GM12878 (cell line): Measurements from ENCODE around the gene RYR2. TPM values are rescaled to one million over a fixed set of nuclear protein-coding genes. Genes with fewer than 3 reads are reported as not detected.

Experiments
- ATAC-seq: fragments of 200-7000 bp; cut with Tn5 transposase; 3 replicates; pipeline ENCODE4 v1.9.1; 2020; ENCODE audit warnings: mild to moderate bottlenecking, moderate library complexity
- BruUV-seq: library from RNA; stranded (reverse); fragments of 400-500 nt; replicated peaks from 2 replicates; lab custom pipeline; 2021; lab: Mats Ljungman, UMichigan
- CTCF ChIA-PET: fragments of 300-600 bp; sonication (Branson Sonifier 250); formaldehyde crosslinking; extraction: SDS; loops from one replicate; lab custom pipeline; 2021; ENCODE audit warnings: inconsistent platforms; lab: Yijun Ruan, JAX
- POLR2A ChIA-PET: fragments of 350-600 bp; formaldehyde crosslinking; extraction: SDS; loops from one replicate; lab custom pipeline; 2021; ENCODE audit warnings: inconsistent platforms; lab: Charles Lee
- RAD21 ChIA-PET: fragments of 300-600 bp; sonication (Branson Sonifier 250); formaldehyde crosslinking; loops from one replicate; lab custom pipeline; 2023; ENCODE audit warnings: antibody characterized with exemption; ENCODE audit not compliant: unreplicated experiment; lab: Charles Lee
- SMC1A ChIA-PET: fragments of 300-600 bp; sonication (Branson Sonifier 250); formaldehyde crosslinking; loops from one replicate; lab custom pipeline; 2023; ENCODE audit not compliant: unreplicated experiment, uncharacterized antibody; lab: Charles Lee
- DNase-seq: peaks from one replicate; pipeline ENCODE4 v3.0.0-alpha.2; 2011; ENCODE audit warnings: low read depth, low spot score
- FAIRE-seq: peaks from 3 replicates; lab custom pipeline; 2011; peaks lifted over from hg19 to GRCh38; lab: Jason Lieb, UNC
- H2AFZ ChIP-seq: 2 replicates; pipeline ENCODE4 v1.6.0; 2011; ENCODE audit warnings: low read depth, low read length, control low read depth; ENCODE audit not compliant: control insufficient read depth
- H3K27ac ChIP-seq: 2 replicates; pipeline ENCODE4 v1.5.1; 2011; ENCODE audit warnings: control low read depth; ENCODE audit not compliant: control insufficient read depth, insufficient read depth
- H3K27me3 ChIP-seq, 2 experiments: replicated peaks in 1 of 2; 2 replicates each; pipeline versions ENCODE4 v1.6.0 to v1.6.1; 2011; ENCODE audit warnings: low read length in 1 of 2; ENCODE audit not compliant: control insufficient read depth in 2 of 2, insufficient read depth in 2 of 2
- H3K36me3 ChIP-seq, 2 experiments: 2 replicates each; pipeline ENCODE4 v1.5.1; 2011; ENCODE audit warnings: low read length in 1 of 2; ENCODE audit not compliant: control insufficient read depth in 2 of 2, insufficient read depth in 2 of 2
- H3K4me1 ChIP-seq: 2 replicates; pipeline ENCODE4 v1.6.1; 2011; ENCODE audit warnings: mild to moderate bottlenecking, low read length, moderate library complexity, mixed read lengths; ENCODE audit not compliant: control insufficient read depth, insufficient read depth
- H3K4me2 ChIP-seq: 2 replicates; pipeline ENCODE4 v1.6.0; 2011; ENCODE audit warnings: control low read depth; ENCODE audit not compliant: control insufficient read depth, insufficient read depth
- H3K4me3 ChIP-seq: fragments of 200-600 bp; sonication (generic); 2 replicates; pipeline ENCODE4 v1.5.1; 2016
- H3K79me2 ChIP-seq: 2 replicates; pipeline ENCODE4 v1.6.0; 2011; ENCODE audit warnings: low read length; ENCODE audit not compliant: control insufficient read depth, insufficient read depth
- H3K9ac ChIP-seq: 2 replicates; pipeline ENCODE4 v1.8.0; 2011; ENCODE audit warnings: low read length, control low read depth, mixed read lengths; ENCODE audit not compliant: control insufficient read depth, insufficient read depth
- H3K9me3 ChIP-seq: replicated peaks from 3 replicates; pipeline ENCODE4 v1.5.1; 2011; ENCODE audit warnings: mild to moderate bottlenecking, low read length; ENCODE audit not compliant: control insufficient read depth, insufficient read depth
- H4K20me1 ChIP-seq: 2 replicates; pipeline ENCODE4 v1.6.0; 2011; ENCODE audit not compliant: control insufficient read depth, insufficient read depth
- CREB1 ChIP-seq: IDR thresholded peaks from 2 replicates; pipeline ENCODE4 v1.6.1; 2012; ENCODE audit warnings: low read depth, mild to moderate bottlenecking, inconsistent platforms
- ETV6 ChIP-seq, 2 experiments: fragments of 450-650 bp in 1 of 2; IDR thresholded peaks in 1 of 2; conservative IDR thresholded peaks in 1 of 2; 2 replicates each; pipeline ENCODE4 v1.6.1; 2014; ENCODE audit warnings: antibody characterized with exemption in 1 of 2, borderline replicate concordance in 1 of 2, low read depth in 1 of 2, mild to moderate bottlenecking in 1 of 2, moderate library complexity in 1 of 2
- NR2C1 ChIP-seq: fragments of 450-650 bp; IDR thresholded peaks from 2 replicates; pipeline ENCODE4 v1.6.1; 2017; ENCODE audit warnings: antibody characterized with exemption, mild to moderate bottlenecking, moderate library complexity
- NR2C2 ChIP-seq: IDR thresholded peaks from 2 replicates; pipeline ENCODE4 v1.6.1; 2011; ENCODE audit warnings: borderline replicate concordance, low read depth; ENCODE audit not compliant: control insufficient read depth, insufficient read length
- POU2F2 ChIP-seq: IDR thresholded peaks from 3 replicates; pipeline ENCODE4 v1.6.1; 2011; ENCODE audit warnings: low read depth, mild to moderate bottlenecking, low read length, borderline replicate concordance
- SMC3 ChIP-seq: IDR thresholded peaks from 2 replicates; pipeline ENCODE4 v1.6.1; 2011; ENCODE audit warnings: low read length, improper control_type of control experiment, borderline replicate concordance
- WGBS: methylation state at CpG from one replicate; pipeline ENCODE4 v1.1.6; 2016; ENCODE audit warnings: low lambda C conversion rate; ENCODE audit not compliant: insufficient replicate concordance, insufficient coverage; ENCODE audit errors: missing lambda C conversion rate; 5-methylcytosine and 5-hydroxymethylcytosine counted together
- in situ Hi-C: fragments of 300-500 bp; cut with MboI; formaldehyde crosslinking; loops from 9 replicates; pipeline ENCODE4 v1.14.3; 2018; ENCODE audit warnings: mixed read lengths
- intact Hi-C: fragments of 100-400 bp; cut with micrococcal nuclease; formaldehyde crosslinking; loops from one replicate; pipeline ENCODE4 v1.14.2; 2022; ENCODE audit not compliant: unreplicated experiment
- polyA plus RNA-seq, 11 experiments: library from polyadenylated mRNA; depleted of rRNA in 4 of 11; unstranded in 6 of 11; stranded (reverse) in 5 of 11; fragments of >200 nt; fragmentation: Nextera tagmentation in 4 of 11; fragmentation: Illumina TruSeq in 1 of 11; extraction: Ambion mirVana in 4 of 11; extraction: Trizol in 1 of 11; gene quantifications; 1 replicate in 1 of 11; 2 replicates in 10 of 11; pipeline versions ENCODE4 v1.2.1 to v1.2.3, GENCODE V29; 2011 to 2016; ENCODE audit warnings: inconsistent platforms in 2 of 11, missing spikeins in 2 of 11, low read depth in 1 of 11
- total RNA-seq, 4 experiments: library from RNA; depleted of rRNA in 3 of 4; stranded (reverse); fragments of >200 nt in 3 of 4; fragmentation: Illumina TruSeq in 1 of 4; extraction: Trizol in 1 of 4; gene quantifications; 2 replicates each; pipeline versions ENCODE4 v1.2.1 to v1.2.3, GENCODE V29; 2013 to 2021
- TF ChIP-seq, protein P1 (sequence below): fragments of 450-650 bp; formaldehyde crosslinking; IDR thresholded peaks from 2 replicates; pipeline ENCODE4 v1.4.0; 2020; ENCODE audit warnings: mild to moderate bottlenecking, moderate library complexity
- TF ChIP-seq, protein P2 (sequence below): IDR thresholded peaks from 2 replicates; pipeline ENCODE4 v1.6.1; 2011; ENCODE audit warnings: borderline replicate concordance, low read depth, mild to moderate bottlenecking, moderate library complexity, mixed read lengths, low read length; ENCODE audit not compliant: insufficient read depth; ENCODE audit errors: extremely low read length
- TF ChIP-seq, protein P3 (sequence below): fragments of 450-650 bp; IDR thresholded peaks from 2 replicates; pipeline ENCODE4 v1.6.1; 2017; ENCODE audit warnings: mild to moderate bottlenecking
- TF ChIP-seq, protein P4 (sequence below): fragments of 450-650 bp; IDR thresholded peaks from 2 replicates; pipeline ENCODE4 v1.6.1; 2014; ENCODE audit warnings: mild to moderate bottlenecking

RYR2 gene
- total and polyA plus RNA-seq, 10 of the 15 experiments (the other 5 are each of a cell fraction or from before 2014, with no cell fraction given), result 0.01 to 0.04 TPM; not detected in 8

DNA sequence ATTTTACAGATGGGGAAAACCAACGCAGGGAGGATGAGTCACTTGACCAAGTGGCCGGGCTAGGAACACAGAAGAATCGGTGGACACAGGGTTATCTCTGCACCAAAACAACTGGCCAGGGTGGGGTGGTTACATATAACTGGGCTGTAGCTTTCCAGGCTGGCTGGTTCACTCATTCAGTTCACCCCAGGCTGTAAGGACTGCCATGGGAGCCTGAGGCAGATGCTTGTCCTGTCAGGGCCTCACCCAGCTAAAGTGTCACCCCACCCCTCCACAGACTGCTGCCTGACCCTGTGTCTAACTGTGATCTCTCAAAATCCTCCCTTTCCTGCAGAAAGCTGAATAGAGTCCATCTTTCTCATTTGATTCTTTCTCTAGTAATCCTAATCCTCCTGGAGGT, 387.3 kb downstream of the RYR2 start:
- ATAC-seq (no peak), DNase-seq (no peak), FAIRE-seq (no peak)
- ChIA-PET RAD21 (no interaction called here), SMC1A (no interaction called here), POLR2A (no interaction called here), CTCF (no interaction called here)
- 4% methylated on average over 3 of the region's 3 CpGs for WGBS
- H3K27me3 ChIP-seq, result no peaks in the 10 kb centered on the region
- in situ Hi-C loops (no loop called here), intact Hi-C loops (no loop called here)
- BruUV-seq, result no TSS peak
- H3K36me3 ChIP-seq, result no peaks in the 10 kb centered on the region
- no peaks in the 10 kb centered on the region for H3K9me3 ChIP-seq
- no peak overlapping the region for H3K27ac ChIP-seq
- no peak overlapping the region for H3K4me2 ChIP-seq
- TF ChIP-seq SMC3, result no peak
- no peak for TF ChIP-seq CREB1
- TF ChIP-seq, protein P1, sequence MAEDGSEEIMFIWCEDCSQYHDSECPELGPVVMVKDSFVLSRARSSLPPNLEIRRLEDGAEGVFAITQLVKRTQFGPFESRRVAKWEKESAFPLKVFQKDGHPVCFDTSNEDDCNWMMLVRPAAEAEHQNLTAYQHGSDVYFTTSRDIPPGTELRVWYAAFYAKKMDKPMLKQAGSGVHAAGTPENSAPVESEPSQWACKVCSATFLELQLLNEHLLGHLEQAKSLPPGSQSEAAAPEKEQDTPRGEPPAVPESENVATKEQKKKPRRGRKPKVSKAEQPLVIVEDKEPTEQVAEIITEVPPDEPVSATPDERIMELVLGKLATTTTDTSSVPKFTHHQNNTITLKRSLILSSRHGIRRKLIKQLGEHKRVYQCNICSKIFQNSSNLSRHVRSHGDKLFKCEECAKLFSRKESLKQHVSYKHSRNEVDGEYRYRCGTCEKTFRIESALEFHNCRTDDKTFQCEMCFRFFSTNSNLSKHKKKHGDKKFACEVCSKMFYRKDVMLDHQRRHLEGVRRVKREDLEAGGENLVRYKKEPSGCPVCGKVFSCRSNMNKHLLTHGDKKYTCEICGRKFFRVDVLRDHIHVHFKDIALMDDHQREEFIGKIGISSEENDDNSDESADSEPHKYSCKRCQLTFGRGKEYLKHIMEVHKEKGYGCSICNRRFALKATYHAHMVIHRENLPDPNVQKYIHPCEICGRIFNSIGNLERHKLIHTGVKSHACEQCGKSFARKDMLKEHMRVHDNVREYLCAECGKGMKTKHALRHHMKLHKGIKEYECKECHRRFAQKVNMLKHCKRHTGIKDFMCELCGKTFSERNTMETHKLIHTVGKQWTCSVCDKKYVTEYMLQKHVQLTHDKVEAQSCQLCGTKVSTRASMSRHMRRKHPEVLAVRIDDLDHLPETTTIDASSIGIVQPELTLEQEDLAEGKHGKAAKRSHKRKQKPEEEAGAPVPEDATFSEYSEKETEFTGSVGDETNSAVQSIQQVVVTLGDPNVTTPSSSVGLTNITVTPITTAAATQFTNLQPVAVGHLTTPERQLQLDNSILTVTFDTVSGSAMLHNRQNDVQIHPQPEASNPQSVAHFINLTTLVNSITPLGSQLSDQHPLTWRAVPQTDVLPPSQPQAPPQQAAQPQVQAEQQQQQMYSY, result no peak
- H3K4me1 ChIP-seq, result no peaks in the 10 kb centered on the region
- H3K79me2 ChIP-seq, result no peaks in the 10 kb centered on the region
- H3K9ac ChIP-seq, result no peak overlapping the region
- no peak overlapping the region for H2AFZ ChIP-seq
- H4K20me1 ChIP-seq, result no peaks in the 10 kb centered on the region
- no peak overlapping the region for H3K4me3 ChIP-seq

DNA sequence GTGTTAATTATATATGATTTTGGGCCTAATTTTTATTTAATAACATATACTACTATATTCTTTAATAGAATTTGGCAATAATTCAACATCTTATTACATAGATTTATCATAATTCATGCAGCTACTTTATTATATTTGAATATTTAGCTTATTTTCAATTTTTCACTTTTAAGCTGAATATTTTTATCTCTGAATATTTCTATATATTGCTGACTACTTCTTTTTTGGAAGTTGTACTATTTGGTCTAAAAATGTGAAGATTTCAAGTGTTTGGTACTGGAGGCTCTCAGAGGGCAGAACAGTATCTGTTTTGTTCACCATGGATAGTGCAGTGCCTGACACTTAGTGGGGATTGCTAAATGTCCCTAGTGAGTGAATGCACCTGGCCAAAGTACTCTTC, 389.5 kb downstream of the RYR2 start:
- Histone ChIP-seq H3K4me1 (no peaks in the 10 kb centered on the region), H3K9ac (no peak overlapping the region), H2AFZ (no peak overlapping the region), H3K79me2 (no peaks in the 10 kb centered on the region), H3K9me3 (no peaks in the 10 kb centered on the region), H3K4me2 (no peak overlapping the region), H4K20me1 (no peaks in the 10 kb centered on the region), H3K36me3 (no peaks in the 10 kb centered on the region), H3K27ac (no peak overlapping the region), H3K4me3 (no peak overlapping the region), H3K27me3 (no peaks in the 10 kb centered on the region)
- no peak for ATAC-seq
- RAD21 ChIA-PET, result no interaction called here
- DNase-seq, result no peak
- no TSS peak for BruUV-seq
- in situ Hi-C loops, result no loop called here
- CTCF ChIA-PET, result no interaction called here
- intact Hi-C loops, result no loop called here
- POLR2A ChIA-PET, result no interaction called here
- SMC1A ChIA-PET, result interaction anchor here (1.3 kb wide), 1 partner anchor 9 kb away, joined by 3 read pairs; no protein-coding TSS in a partner anchor
- FAIRE-seq, result no peak
- TF ChIP-seq POU2F2 (no peak), NR2C1 (no peak), NR2C2 (no peak), ETV6 (conservative IDR thresholded peaks at IDR 0.05 in 1 of 2, IDR thresholded peaks at IDR 0.05 in 1 of 2; ENCODE audit: borderline replicate concordance in 1 of 2, low read depth in 1 of 2) (no peak)
- TF ChIP-seq, protein P2, sequence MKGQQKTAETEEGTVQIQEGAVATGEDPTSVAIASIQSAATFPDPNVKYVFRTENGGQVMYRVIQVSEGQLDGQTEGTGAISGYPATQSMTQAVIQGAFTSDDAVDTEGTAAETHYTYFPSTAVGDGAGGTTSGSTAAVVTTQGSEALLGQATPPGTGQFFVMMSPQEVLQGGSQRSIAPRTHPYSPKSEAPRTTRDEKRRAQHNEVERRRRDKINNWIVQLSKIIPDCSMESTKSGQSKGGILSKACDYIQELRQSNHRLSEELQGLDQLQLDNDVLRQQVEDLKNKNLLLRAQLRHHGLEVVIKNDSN, result no peak
- TF ChIP-seq, protein P3, sequence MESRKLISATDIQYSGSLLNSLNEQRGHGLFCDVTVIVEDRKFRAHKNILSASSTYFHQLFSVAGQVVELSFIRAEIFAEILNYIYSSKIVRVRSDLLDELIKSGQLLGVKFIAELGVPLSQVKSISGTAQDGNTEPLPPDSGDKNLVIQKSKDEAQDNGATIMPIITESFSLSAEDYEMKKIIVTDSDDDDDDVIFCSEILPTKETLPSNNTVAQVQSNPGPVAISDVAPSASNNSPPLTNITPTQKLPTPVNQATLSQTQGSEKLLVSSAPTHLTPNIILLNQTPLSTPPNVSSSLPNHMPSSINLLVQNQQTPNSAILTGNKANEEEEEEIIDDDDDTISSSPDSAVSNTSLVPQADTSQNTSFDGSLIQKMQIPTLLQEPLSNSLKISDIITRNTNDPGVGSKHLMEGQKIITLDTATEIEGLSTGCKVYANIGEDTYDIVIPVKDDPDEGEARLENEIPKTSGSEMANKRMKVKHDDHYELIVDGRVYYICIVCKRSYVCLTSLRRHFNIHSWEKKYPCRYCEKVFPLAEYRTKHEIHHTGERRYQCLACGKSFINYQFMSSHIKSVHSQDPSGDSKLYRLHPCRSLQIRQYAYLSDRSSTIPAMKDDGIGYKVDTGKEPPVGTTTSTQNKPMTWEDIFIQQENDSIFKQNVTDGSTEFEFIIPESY, result no peak
- TF ChIP-seq, protein P4, sequence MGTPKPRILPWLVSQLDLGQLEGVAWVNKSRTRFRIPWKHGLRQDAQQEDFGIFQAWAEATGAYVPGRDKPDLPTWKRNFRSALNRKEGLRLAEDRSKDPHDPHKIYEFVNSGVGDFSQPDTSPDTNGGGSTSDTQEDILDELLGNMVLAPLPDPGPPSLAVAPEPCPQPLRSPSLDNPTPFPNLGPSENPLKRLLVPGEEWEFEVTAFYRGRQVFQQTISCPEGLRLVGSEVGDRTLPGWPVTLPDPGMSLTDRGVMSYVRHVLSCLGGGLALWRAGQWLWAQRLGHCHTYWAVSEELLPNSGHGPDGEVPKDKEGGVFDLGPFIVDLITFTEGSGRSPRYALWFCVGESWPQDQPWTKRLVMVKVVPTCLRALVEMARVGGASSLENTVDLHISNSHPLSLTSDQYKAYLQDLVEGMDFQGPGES, result no peak
